GM19023 (cell line): Measurements from ENCODE around the gene NOX5.
"Not testable (repeated sequence)": the region's sequence is repeated elsewhere in the genome, so short reads cannot be mapped to it uniquely, and the experiment has no call there.

Experiments
- ATAC-seq: cut with Tn5 transposase; IDR thresholded peaks from one replicate; pipeline ENCODE4 v1.9.1; 2021; ENCODE audit warnings: mild to moderate bottlenecking, moderate library complexity; ENCODE audit not compliant: unreplicated experiment

Gene NOX5

DNA sequence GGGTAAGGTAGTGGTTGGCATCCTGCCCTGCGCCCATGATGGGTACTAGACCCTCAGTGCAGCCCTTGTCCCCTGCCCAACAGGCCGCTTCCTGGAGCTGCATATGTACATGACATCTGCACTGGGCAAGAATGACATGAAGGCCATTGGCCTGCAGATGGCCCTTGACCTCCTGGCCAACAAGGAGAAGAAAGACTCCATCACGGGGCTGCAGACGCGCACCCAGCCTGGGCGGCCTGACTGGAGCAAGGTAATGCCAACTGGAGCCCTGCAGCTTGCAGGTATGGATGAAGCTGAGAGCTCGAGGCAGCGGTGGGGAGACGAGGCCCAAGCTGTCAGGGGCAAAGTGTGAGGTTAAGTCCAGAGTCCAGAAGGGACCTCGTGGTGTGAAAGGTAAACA lies 40.8 kb downstream of the NOX5 start:
- no peak for ATAC-seq

DNA sequence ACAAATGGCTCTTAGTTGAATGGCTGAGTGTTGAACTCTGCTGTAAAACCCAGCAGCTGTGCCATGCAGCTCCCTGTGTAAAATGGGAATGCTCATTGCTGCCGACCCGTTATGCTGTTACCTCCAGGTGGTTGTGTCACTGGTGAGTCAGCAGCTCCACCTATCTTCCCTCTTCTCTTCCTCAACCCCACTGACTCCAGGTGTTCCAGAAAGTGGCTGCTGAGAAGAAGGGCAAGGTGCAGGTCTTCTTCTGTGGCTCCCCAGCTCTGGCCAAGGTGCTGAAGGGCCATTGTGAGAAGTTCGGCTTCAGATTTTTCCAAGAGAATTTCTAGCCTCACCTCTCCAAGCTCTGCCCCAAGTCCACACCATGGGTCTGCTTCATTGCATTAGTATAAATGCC lies 41.9 kb downstream of the NOX5 start:
- ATAC-seq = no peak

DNA sequence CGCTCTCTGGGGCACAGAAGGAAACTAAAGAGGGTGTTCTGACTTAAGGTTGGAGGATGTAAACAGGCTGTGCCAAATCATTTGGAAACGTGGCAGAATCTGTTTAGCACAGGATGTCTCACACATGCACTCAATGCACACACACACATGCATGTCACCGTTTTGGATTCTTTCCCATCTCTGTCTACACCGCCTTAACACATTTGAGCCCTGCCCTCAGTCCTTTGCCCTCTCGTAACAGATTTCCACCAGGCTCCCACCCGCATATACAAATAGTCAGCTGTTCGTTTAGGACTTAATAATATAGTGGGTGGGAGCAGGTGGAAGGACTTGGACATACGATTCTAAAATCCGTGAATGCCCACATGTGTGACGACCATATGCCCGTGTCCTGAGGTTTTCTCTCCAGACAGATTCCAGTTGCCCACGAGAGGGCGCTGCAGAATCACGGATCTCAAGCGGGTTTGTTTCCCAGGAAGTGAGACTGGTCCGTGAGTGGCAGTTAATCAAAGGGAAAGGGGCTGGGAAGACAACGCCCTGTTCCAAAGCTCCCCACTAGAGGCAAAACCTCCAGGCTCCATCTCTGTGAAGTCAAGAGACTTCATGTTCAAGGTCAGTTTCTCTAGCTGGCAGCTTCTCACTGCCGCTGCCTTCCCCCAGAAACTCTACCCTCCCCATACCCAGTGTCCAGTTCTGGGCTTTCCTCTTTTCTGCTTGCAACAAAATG lies 44.5 kb downstream of the NOX5 start:
- ATAC-seq = no peak

DNA sequence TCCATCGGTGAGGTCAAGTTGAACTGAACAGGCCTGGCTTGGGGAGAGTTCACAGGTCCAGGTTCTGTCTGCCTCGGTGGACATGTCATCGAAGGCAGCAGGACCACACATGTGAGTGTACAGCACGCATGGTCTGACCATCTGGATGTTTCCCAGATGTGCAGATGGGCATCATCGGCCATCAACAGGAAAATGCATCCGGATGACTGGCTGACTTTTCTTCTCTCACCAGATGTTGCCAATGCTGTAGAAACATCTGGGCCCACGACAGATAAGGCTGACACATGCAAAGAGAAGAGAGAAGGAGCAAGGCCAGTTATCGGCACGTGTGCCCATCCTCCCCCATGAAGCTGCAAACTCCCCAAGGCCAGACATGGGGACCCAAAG lies 45.1 kb downstream of the NOX5 start:
- no peak for ATAC-seq

DNA sequence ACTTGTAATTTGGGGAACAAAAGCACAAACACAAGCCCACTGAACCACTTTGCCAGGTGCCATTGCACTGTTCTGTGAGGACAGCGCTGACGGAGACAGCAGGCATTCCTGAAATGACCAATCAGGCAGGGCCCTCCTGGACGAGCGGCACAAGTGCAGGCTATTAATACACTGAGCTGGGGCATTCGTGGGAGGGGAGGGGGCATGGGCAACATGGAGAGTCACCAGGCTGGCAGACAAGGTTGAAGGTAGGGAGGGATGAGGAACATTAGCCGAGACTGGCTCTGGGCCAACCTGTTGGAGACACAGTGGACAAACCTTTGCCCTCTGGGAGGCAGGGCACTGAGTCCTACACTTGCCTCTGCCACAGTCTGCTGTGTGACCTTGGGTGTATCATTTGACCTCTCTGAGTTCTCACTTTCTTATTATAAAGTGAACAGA lies 45.6 kb downstream of the NOX5 start:
- no peak for ATAC-seq

DNA sequence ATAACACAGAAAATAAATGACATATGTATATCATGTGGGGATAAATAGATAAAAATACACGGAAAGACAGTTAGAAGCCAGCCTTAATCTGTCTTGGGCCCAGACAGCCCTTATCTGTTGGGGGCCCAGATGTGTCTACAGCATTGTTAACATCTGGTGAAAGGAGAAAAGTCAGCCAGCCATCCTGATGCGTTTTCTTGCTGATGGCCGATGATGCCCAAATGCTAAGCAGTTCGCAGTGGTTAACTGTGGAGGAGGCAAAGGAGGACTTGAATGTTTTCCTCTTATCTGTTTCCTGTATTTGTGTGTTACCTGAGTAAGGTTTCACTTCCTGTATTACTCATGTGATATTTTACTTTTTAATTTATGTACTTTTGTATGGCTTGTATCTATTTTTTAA lies 46.2 kb downstream of the NOX5 start:
- no peak for ATAC-seq

DNA sequence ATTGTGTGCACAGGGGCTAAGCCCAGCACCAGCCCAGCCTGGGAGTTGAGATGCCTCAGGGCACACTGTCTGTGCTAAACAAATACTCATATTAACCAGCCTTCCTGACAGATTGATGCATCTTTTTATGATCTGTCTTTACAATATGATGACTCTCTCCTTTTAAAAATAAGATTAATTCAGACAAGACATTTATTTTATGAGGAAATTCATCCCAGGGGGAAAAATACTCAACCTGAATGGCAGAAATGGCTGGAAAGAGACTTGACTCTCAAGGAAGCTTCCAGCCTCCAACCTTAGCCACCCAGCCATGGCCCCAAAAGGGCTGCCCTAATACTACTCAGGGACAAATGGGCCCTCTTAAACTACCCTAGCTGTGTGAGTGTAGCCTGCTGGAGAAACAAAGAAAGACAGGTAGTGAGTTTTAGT lies 46.9 kb downstream of the NOX5 start:
- ATAC-seq = no peak

DNA sequence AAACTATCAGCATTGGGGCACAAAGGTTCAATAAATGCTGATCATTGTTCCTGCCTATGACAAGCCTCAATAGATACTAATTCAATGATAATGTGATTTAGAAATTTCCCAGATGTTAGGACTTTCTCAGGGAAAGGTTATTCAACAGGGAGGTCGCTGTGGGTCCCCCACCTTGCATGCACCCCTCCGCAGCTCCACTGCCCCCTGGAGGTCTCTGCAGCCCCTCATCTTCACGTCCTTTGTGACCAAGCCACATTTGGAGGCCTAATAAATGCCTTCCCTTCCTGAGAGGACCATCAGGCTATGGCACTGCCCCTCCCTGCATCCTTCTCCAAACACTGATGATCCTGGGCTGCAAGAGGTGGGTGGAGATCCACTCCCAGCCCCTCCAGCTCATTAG lies 50.2 kb downstream of the NOX5 start:
- no peak for ATAC-seq

DNA sequence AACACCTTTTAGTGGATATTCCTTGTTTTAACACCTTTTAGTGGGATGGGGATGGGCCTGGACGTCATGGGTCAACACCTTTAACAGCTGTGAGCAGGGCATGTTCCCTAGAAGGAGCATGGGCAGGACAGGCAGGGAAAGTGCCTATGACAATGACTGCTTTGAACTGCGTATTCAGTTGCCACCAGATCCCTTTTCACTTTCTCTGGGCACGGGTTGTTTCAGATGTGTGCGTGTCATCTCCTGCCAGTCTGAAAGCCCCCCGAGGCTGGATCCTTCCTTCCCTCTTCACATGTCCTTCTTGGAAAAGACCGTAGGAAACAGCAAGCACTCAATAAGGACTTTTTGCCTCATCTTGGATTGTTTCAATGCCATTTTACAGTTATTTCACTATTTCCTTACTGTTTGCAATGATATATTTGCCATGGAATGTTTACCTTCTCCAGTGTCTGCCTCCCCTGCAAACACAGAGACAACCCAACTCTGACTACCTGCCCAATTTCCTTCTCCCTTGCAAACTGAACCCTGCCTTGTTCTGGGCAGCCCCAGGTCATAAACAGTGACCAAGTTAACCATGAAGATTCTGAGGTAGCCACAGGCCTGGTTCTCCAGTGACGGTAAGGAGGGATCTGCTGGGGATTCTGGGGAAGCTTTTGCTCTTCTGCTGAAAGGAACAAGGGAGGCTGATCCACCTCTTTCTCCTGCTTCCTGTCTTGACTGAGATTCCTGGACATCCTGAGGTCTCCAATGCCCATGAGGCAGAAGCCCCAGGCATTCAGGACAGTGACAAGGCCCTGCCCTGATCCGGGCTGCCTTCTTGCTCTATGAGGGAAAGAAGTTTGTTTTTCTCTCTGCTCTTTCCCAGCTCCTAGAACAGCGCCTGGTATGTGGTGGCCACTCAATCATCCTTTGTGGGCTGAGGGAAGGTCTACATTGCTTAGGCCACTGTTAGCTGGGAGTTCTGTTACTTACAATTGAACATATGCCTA lies 51.8 kb downstream of the NOX5 start:
- no peak for ATAC-seq

DNA sequence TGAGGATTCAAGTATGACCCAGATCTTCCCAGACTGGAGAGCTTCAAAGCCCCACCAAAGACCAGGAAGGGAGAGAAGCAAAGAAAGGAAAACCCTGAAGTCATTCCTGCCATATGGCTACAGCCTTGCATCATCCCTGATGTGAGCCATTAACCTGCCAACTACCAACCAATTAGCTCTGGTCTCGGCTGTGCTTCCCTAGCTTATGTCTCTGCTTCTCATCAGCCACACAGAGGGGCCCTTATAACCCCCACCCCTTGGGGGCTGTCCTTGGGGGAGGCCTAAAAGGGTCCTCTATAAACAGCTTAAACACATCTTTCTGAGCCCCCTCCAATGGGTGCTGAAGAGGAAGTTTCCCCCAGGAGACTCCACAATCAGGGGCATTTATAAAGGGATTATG lies 52.8 kb downstream of the NOX5 start:
- ATAC-seq = no peak

DNA sequence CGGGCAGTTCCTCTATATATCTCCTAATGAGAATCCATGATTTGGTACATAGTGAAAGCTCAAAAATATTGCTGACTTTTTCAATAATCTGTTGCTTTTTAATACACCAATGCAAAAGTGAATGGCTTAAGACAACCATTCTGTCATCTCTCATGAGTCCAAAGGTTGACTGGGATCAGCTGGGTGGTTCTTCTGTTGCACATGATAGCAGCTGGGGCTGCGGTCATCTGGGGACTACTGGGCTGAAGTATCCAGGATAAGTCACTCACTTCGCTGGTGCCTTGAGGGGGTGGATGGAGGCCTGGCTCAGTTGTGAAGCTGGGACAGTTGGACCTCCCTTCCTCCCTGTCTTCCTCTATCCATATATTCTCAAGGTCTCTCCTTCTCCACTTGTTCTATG lies 53.7 kb downstream of the NOX5 start:
- ATAC-seq = no peak

DNA sequence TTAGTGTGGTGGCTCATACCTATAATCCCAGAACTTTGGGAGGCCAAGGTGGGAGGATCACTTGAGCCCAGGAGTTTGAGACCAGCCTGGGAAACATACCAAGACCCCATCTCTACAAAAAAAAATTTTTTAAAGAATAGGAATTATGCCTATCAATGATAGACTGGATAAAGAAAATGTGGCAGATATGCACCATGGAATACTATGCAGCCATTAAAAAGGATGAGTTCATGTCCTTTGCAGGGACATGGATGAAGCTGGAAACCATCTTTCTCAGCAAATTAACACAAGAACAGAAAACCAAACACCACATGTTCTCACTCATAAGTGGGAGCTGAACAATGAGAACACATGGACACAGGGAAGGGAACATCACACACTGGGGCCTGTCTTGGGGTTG lies 54.8 kb downstream of the NOX5 start:
- ATAC-seq = not testable (repeated sequence)

DNA sequence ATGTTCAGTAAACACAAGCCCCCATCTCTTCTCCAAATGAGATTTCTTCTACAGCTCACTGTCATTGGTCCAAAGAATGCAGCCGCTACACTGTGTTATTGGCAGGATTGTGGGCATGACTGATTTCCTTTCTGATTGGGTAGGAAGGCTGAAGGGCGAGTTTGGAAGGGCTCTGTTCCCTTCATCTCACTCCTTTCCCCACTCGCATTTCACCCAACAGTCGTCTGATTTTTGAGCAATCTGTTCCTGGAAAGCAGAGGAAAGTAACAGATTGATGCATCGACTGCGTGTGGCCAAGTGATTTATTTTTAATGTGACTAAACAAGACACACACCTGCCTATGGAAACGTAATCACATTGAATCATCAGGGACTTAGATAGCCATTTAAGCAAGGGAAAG lies 55.5 kb downstream of the NOX5 start:
- no peak for ATAC-seq

DNA sequence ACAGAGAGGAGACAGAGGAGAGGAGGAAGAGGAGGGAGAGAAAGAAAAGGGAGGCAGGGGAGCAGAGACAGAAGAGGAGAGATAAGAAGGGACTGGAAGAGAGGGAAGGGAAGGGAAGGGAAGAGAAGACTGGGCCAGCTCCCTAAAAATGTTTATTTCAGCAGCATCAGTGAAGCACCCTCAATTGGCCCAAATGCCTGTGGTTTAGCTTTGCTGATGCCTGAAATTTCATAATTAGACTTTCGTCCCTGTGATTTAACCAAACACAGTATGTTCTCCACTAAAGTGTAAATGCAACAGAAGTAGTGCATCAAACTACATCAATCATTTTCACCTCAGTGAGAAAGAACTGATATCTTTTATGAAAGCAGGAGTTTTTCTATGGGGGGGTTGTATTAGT lies 55.9 kb downstream of the NOX5 start:
- ATAC-seq = no peak

DNA sequence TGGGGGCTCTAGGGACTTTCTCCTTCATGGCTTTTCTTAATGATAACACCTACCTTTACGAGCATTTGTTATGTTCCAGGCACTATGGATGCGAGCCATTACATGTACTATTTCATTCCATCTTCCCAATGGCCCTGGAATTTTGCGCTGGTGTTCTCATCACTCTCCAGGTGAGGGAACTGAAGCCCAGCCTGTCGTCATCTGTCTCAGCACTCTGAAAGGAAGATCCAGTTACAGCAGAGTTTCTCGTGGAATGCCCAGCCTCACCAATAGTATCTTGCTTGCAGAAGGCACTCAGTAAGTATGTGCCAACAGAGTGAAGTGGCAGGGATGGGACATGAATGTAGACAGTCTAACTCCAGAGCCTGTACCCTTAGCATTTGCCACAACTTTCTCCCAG lies 56.8 kb downstream of the NOX5 start:
- ATAC-seq = no peak

DNA sequence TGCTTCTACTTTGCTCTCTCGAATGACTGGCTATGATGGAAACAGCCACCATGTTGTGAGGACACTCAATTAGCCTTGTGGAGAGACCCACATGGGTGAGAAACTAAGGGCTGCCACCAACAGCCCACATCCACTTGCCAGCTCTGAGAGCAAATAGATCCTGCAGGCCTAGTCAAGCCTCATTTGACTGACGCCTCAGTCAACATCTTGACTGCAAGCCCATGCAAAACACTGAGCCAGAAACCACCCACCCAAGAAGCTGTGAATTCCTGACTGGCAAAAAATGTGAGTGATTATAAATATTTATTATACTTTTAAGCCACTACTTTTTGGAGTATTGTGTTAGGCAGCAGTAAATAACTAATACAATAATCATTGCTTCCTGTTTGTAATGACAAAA lies 58.4 kb downstream of the NOX5 start:
- ATAC-seq = no peak

DNA sequence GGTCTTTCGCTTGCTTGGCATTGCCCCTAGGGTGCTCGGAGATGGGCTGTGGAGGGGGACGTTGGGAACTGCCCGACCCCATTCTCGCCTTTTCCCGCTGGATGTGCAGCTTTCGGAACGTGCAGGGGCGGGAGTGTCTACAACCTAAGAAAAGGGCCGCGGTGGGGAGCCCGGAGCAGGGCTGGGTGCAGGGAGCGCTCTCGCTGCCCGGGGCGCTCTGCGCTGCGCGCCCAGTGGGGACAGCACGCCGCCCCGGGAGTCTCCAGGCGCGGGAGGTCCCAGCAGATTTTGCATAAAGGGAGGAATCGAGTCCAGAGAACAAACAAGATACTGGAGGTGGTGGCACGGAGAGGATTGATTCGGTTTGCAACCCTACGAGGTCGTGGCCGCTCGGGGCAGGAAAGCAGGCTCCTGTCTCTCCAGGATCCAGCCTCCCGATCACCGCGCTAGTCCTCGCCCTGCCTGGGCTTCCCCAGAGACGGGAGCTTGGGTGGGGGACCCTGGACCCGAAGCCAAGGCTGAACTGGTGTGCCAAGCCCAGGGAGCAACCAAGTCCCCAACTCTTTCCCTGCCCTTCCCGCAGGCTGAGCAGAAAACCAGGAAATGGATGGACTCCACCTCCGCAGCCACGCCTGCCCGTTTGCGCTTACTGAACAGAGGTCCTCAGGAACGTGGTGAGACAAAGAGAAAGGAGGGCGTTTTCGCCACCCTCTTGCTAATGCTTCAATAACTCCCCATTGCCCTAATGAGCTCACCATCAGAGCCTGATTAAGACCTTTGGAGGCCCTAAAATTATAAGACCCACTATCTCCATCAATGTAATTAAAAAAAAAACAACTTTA lies 59.7 kb downstream of the NOX5 start:
- ATAC-seq = no peak

DNA sequence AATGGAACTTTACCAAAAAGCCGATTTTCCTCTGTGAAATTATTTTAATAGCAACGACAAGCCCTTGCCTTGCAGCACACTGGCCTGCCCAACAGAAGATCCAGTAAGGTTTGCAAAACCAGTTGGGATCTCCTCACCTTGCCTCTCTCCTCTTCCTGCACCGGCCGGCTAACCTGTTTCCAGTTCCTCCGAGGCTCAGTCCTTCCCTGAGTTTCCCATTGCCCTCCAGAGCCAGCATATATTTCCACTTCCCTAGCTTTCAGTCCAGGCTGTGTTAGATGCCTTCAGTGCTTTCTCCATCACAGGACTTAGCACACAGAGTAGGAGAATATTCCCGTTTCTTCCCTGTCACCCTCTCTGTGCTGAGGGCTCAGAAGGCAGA lies 60.3 kb downstream of the NOX5 start:
- no peak for ATAC-seq

DNA sequence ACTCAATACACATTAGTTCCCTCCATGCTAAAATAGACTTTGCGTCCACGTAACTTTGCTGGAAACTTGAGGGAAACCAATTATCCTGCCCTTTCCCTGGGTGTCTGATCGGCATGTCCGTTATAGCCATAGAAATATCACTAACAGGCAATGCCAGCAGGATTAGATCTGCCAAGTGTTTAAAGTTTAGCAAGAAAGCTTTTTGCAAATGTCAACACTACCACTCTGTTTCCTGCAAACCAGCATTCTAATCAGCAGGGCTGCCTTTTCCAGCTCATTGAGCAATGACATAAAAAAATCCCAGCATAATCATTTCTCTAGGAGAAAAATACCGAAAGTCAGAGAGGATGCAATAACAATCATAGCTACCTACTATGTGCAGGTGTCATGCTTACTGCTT lies 60.9 kb downstream of the NOX5 start:
- ATAC-seq = no peak

DNA sequence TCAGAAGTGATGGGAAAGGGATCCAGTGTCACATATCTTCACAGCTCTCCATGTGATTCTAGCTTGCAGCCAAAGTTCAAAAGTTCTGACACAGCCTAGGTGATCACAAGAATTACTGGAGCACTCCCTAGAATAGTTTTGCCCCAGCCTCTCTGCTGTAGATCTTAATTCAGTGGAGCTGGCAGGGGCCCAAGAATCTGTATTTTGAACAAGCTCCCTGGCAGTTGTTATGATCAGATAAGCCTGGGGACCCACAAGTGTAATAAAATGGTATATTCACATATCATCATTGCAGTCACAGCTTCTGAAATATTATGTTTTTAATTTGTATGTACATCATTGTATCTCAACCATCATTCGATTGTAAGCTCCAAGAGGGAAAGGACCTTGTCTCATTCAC lies 62.3 kb downstream of the NOX5 start:
- ATAC-seq = no peak

DNA sequence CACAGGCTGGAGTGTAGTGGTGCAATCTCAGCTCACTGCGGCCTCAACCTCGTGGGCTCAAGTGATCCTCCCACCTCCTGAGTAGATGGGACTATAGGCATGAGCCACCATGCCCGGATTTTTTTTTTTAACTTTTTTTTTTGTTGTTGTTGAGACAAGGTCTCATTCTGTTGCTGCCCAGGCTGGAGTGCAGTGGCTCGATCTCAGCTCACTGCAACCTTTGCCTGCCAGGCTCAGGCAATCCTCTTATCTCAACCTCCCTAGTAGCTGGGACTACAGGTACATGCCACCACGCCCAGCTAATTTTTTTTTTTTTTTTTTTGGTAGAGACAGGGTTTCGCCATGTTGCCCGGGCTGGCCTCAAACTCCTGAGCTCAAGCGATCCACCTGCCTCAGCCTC lies 64.1 kb downstream of the NOX5 start:
- ATAC-seq = no peak
